Stimulated activated CD4-positive, alpha-beta T cell treated with anti-CD3 and anti-CD28 coated beads, Interleukin-1b, Interleukin-23, amount 100 ng/mL, for 1 hour (primary cell): ENCODE data around the gene TRPV4.

Experiments
- DNase-seq, 2 donors: peaks; one replicate each; pipeline ENCODE4 v3.0.0-alpha.2; 2020; ENCODE audit warnings: low read depth in 2 of 2

TRPV4 gene

DNA sequence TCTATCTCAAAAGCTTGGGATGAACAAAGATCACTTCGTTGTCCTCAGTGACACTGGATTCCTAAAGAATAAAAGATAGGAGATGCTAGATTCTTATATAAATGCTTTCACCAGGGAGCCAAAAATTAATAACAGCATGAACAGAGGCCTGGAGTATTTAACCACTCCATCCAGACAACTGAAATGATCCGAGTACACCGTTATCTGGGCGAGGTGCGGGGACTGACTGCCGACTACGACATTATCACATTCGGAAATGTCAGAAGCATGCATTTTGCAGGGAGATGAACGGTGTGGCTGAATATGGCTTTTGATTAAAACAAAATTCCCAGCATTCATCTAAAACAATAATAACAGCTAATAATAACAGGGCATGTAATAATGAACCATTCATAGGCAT lies 56.6 kb downstream of the TRPV4 start:
- DNase-seq, result no peak

GRCh38 chr12:109775172-109775881 lies 57.9 kb downstream of the TRPV4 start:
- DNase-seq, result peak; percentile 43 to 63

GRCh38 chr12:109773384-109774011 lies 59.7 kb downstream of the TRPV4 start:
- no peak for DNase-seq

GRCh38 chr12:109772622-109773321 lies 60.4 kb downstream of the TRPV4 start:
- DNase-seq, result no peak

GRCh38 chr12:109771746-109772621 lies 61.2 kb downstream of the TRPV4 start:
- DNase-seq, result no peak

DNA sequence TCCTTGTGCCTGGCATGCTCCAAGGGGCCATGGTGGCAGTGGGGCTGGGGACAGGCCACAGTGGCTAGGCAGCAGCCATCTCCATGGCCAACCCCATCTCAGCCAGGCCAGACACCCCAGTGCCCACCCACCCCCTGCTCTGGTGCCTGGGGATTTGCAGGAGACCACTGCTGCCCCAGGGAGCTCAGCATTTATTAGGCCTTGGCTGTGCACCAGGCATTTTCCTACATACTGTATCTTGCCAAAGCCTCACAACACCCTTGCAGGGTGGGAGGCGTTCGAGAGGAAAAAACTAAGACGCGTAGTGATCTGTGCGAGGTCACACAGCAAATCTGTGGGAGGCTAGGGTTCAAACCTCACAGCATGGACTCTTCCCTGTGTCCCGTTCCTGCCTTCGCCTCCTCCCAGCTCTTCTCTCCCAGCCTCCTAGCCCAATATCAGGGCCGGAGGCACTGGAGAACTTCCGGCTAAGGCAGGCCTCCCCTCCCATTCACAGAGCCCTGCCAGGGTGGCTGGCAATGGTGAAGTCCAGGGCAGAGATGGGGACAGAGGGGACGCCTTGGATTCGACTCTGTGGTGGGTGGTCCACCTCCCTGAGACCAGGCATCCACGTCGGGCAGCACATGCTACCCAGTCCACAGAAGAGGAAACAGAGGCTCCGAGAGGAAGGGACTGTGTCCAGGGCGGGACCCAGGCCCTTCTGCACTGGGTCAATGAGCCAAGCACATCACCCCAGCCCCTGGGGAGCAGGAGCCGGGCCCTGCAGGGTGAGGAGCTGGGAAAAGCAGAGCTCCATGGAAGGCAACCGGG lies 62.1 kb downstream of the TRPV4 start:
- DNase-seq, result no peak

DNA sequence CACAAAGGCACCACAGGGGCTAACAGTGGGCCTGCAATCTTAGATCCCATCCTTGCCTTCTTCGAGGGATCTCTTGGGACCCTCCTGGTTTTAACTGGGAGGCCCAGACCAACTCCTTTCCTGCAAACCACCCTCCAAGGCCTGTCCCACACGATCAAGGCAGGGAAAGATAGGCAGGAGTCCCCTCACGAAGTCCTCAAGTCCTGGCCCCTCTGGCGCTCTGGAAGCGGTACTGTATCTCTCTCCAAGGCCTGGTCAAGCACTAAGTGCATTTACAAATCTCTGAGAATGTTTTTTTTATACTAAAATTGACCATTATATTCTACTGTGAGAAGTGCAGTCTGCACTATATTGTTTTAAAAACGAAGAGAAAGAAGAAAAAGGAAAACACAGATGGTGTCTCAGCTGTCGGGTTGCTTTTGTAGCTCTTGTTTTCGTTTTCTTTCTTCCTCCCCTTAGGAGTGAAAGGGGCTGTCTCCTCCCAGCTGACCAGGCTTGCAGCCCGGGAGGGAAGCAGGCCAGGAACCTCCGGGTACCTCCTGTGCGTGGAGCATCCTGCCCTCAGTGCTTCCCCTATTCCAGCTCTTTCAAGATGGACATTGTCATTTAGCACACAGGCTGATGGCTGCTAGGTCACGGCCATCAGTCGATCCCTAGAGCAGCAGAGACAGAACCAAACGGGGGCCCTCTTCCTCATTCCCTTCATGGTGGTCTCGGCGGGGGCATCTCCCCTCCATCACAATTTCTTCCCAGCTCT lies 62.9 kb downstream of the TRPV4 start:
- no peak for DNase-seq

GRCh38 chr12:109768901-109769670 lies 64.1 kb downstream of the TRPV4 start:
- no peak for DNase-seq

DNA sequence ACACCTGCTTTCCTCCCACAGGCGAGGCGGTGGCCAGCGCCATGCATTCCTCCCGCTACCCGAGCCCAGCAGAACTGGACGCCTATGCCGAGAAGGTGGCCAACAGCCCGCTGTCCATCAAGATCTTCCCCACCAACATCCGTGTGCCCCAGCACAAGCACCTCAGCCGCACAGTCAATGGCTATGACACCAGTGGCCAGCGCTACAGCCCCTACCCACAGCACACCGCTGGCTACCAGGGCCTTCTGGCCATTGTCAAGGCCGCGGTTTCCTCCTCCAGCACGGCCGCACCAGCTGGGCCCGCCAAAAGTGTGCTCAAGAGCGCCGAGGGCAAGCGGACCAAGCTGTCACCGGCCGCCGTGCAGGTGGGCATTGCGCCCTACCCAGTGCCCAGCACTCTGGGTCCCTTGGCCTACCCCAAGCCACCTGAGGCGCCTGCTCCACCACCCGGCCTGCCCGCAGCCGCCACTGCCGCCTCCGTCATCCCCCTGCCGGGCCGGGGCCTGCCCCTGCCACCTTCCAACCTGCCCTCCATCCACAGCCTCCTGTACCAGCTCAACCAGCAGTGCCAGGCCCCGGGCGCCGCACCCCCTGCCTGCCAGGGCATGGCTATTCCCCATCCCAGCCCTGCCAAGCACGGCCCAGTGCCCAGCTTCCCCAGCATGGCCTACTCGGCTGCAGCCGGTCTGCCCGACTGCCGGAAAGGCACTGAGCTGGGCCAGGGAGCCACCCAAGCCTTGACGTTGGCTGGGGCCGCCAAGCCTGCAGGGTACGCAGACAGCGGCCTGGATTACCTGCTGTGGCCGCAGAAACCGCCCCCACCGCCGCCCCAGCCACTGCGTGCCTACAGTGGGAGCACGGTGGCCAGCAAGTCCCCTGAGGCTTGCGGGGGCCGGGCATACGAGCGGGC lies 65.0 kb downstream of the TRPV4 start:
- no peak for DNase-seq

GRCh38 chr12:109767456-109767855 lies 65.7 kb downstream of the TRPV4 start:
- no peak for DNase-seq

- no peak for DNase-seq
Measured at GRCh38 chr12:109766251-109766778, 66.9 kb downstream of the TRPV4 start.

GRCh38 chr12:109765446-109765810 lies 67.8 kb downstream of the TRPV4 start:
- DNase-seq, result no peak

GRCh38 chr12:109764776-109765445 lies 68.3 kb downstream of the TRPV4 start:
- DNase-seq, result no peak

GRCh38 chr12:109764123-109764522 lies 69.1 kb downstream of the TRPV4 start:
- DNase-seq, result no peak

GRCh38 chr12:109763201-109763841 lies 69.9 kb downstream of the TRPV4 start:
- DNase-seq, result no peak

- DNase-seq, result no peak
Measured at GRCh38 chr12:109762673-109763191, 70.5 kb downstream of the TRPV4 start.

DNA sequence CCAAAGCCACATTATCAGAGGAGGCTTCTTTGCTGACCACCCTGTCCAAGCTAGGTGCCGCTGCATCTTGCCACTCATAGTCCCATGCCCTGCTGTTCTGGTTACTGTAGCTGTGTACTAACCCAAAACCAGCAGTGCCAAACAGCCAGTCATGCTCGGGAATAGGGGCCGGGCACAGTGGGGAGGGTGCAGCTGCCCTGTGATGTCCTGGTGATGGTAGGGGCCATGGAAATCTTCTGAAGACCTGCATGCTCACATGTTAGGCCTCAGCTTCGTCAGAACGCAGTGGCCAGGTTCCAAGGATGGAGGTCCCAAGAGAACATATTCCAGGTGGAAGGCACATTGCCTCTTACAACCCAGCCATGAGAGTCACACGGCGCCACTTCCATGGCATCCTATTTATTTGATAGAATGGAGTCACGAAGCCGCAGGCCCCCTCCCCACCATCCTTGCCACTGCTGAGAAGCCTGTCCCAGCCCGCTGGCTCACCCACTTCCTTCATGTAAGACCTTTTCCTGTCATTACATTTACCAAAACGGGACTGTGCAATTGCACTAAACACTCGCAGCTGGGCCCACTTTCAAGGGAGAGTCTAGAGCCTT lies 71.0 kb downstream of the TRPV4 start:
- DNase-seq, result no peak
